ENCODE measurements around the gene SLC4A1AP. TPM values are rescaled to one million over a fixed set of nuclear protein-coding genes. Genes with fewer than 3 reads are reported as not detected.
A peak's percentile ranks its signal among the peaks of the same experiment; 100 is the strongest.

The SLC4A1AP gene
- total RNA-seq, 2 experiments from 2014 or later, result 19.1 to 19.3 TPM

GRCh38 chr2:27736031-27736889 lies 72.6 kb downstream of the SLC4A1AP start:
- H3K36me3 Mint-ChIP-seq (ENCODE audit: low read depth), result peaks cover 4% of the 10 kb centered on the region
- no peak for TF ChIP-seq CTCF (IDR thresholded peaks at IDR 0.05)
- peaks cover 14% of the 10 kb centered on the region for H3K4me1 Mint-ChIP-seq (ENCODE audit: low read depth)
- ATAC-seq, result peak; percentile 14
- DNase-seq, result no peak
- H3K27ac Mint-ChIP-seq, result peak overlapping the region; percentile 66
- peaks cover 4% of the 10 kb centered on the region for H3K9me3 Mint-ChIP-seq
- CTCF ChIA-PET, result interaction anchor here (0.9 to 2.0 kb wide), 6 partner anchors 13 to 54 kb away, joined by 3 to 11 read pairs (median 6); no protein-coding TSS in a partner anchor
- no peaks in the 10 kb centered on the region for H3K27me3 Mint-ChIP-seq
- intact Hi-C loops (cut with micrococcal nuclease), result no loop called here
- POLR2A ChIA-PET, result interaction anchor here (0.6 to 1.3 kb wide), 3 partner anchors 9 to 17 kb away, joined by 3 to 6 read pairs (median 4); no protein-coding TSS in a partner anchor
- peak overlapping the region; percentile 50 for H3K4me3 Mint-ChIP-seq

GRCh38 chr2:27736890-27737204 lies 73.2 kb downstream of the SLC4A1AP start:
- Mint-ChIP-seq H3K36me3 (ENCODE audit: low read depth) (peaks cover 4% of the 10 kb centered on the region), H3K27ac (no peak overlapping the region), H3K9me3 (peaks cover 4% of the 10 kb centered on the region), H3K4me3 (no peak overlapping the region), H3K4me1 (ENCODE audit: low read depth) (peaks cover 14% of the 10 kb centered on the region), H3K27me3 (no peaks in the 10 kb centered on the region)
- TF ChIP-seq CTCF (IDR thresholded peaks at IDR 0.05), result no peak
- DNase-seq (no peak), ATAC-seq (no peak)
- CTCF ChIA-PET, result interaction anchor here (0.9 to 2.0 kb wide), 7 partner anchors 13 to 54 kb away, joined by 3 to 11 read pairs (median 5); no protein-coding TSS in a partner anchor
- POLR2A ChIA-PET, result interaction anchor here (1.1 to 1.3 kb wide), 2 partner anchors 8 to 17 kb away, joined by 4 to 6 read pairs; no protein-coding TSS in a partner anchor
- intact Hi-C loops (cut with micrococcal nuclease), result no loop called here

GRCh38 chr2:27737676-27738348 lies 74.1 kb downstream of the SLC4A1AP start:
- ChIA-PET POLR2A (interaction anchor here (1.1 kb wide), 1 partner anchor 18 kb away, joined by 4 read pairs; no protein-coding TSS in a partner anchor), CTCF (interaction anchor here (1.1 to 2.0 kb wide), 3 partner anchors 15 to 34 kb away, joined by 3 to 5 read pairs (median 3); no protein-coding TSS in a partner anchor)
- no peak for ATAC-seq
- H3K27ac Mint-ChIP-seq, result no peak overlapping the region
- H3K4me3 Mint-ChIP-seq, result no peak overlapping the region
- H3K36me3 Mint-ChIP-seq (ENCODE audit: low read depth), result peaks cover 4% of the 10 kb centered on the region
- no peaks in the 10 kb centered on the region for H3K27me3 Mint-ChIP-seq
- peaks cover 4% of the 10 kb centered on the region for H3K9me3 Mint-ChIP-seq
- intact Hi-C loops (cut with micrococcal nuclease), result no loop called here
- peaks cover 14% of the 10 kb centered on the region for H3K4me1 Mint-ChIP-seq (ENCODE audit: low read depth)
- DNase-seq, result no peak
- TF ChIP-seq CTCF (IDR thresholded peaks at IDR 0.05), result no peak

GRCh38 chr2:27738349-27739057 lies 74.8 kb downstream of the SLC4A1AP start:
- H3K4me3 Mint-ChIP-seq, result no peak overlapping the region
- ChIA-PET POLR2A (no interaction called here), CTCF (interaction anchor here (1.1 to 1.5 kb wide), 2 partner anchors 15 to 34 kb away, joined by 3 read pairs; no protein-coding TSS in a partner anchor)
- H3K27me3 Mint-ChIP-seq, result no peaks in the 10 kb centered on the region
- peaks cover 14% of the 10 kb centered on the region for H3K4me1 Mint-ChIP-seq (ENCODE audit: low read depth)
- ATAC-seq, result no peak
- no peak overlapping the region for H3K27ac Mint-ChIP-seq
- intact Hi-C loops (cut with micrococcal nuclease), result no loop called here
- peaks cover 3% of the 10 kb centered on the region for H3K9me3 Mint-ChIP-seq
- TF ChIP-seq CTCF (IDR thresholded peaks at IDR 0.05), result no peak
- no peak for DNase-seq
- H3K36me3 Mint-ChIP-seq (ENCODE audit: low read depth), result peaks cover 4% of the 10 kb centered on the region

Data from activated CD8-positive, alpha-beta T cell treated with anti-CD3 and anti-CD28 coated beads for 36 hours (primary cell).